Astrocyte of the cerebellum (primary cell): ENCODE data around the gene TRABD2A.

Source experiments
- DNase-seq: peaks from one replicate; pipeline ENCODE4 v3.0.0-alpha.2; 2011; ENCODE audit warnings: low read depth
- H3K4me3 ChIP-seq: 2 replicates; pipeline ENCODE4 v1.5.1; 2011; ENCODE audit warnings: mild to moderate bottlenecking, low read depth, low read length, moderate library complexity
- in situ Hi-C: cut with HindIII; loops from 2 replicates; pipeline ENCODE4 v1.10.0; 2017; ENCODE audit warnings: low sequenced_read_pairs
- TF ChIP-seq, protein P1 (sequence below): IDR thresholded peaks from 2 replicates; pipeline ENCODE4 v1.5.1; 2012; ENCODE audit warnings: low read length, low read depth, moderate library complexity, mild to moderate bottlenecking; ENCODE audit errors: missing control alignments

Gene TRABD2A

DNA sequence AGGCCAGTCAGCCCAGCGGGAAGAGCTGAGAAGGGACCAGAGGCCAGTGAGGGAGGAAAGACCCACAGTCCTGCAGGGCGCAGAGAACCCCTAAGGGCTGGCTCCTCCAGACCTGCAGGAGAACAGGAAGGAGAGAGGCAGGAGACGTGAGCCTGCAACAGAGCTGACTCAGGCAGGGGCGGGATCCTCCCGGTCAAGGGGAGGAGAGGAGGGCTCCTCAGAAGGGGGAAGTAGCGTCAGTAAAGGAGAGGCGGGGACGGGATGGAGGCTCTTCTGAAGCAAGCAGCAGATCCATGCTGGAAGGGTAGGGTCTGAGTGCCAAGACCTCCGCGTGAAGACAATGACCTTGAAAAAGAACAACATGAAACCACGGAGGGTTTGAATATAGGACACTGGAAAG is 50.8 kb downstream of the TRABD2A start:
- TF ChIP-seq, protein P1, sequence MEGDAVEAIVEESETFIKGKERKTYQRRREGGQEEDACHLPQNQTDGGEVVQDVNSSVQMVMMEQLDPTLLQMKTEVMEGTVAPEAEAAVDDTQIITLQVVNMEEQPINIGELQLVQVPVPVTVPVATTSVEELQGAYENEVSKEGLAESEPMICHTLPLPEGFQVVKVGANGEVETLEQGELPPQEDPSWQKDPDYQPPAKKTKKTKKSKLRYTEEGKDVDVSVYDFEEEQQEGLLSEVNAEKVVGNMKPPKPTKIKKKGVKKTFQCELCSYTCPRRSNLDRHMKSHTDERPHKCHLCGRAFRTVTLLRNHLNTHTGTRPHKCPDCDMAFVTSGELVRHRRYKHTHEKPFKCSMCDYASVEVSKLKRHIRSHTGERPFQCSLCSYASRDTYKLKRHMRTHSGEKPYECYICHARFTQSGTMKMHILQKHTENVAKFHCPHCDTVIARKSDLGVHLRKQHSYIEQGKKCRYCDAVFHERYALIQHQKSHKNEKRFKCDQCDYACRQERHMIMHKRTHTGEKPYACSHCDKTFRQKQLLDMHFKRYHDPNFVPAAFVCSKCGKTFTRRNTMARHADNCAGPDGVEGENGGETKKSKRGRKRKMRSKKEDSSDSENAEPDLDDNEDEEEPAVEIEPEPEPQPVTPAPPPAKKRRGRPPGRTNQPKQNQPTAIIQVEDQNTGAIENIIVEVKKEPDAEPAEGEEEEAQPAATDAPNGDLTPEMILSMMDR = no peak
- no peak overlapping the region for H3K4me3 ChIP-seq
- in situ Hi-C loops = no loop called here
- DNase-seq = no peak

DNA sequence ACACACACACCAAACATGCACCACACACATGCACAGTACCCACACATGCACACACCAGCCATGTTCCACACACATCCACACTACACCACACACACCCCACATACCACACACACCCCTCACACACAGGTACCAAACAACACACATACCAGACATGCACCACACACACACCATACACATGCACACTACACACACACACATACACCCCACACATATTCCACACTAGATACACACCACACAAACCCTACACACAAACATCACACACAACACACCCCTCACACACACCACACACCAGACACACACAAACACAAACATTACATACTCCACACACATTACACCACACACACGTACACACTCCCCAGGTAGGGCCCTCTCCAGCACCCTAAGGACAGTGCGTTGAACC is 51.2 kb downstream of the TRABD2A start:
- no peak for DNase-seq
- no peak overlapping the region for H3K4me3 ChIP-seq
- TF ChIP-seq, protein P1 = no peak
- in situ Hi-C loops = no loop called here

- H3K4me3 ChIP-seq = no peak overlapping the region
- no peak for DNase-seq
These were observed 52.8 kb downstream of the TRABD2A start for GRCh38 chr2:84827978-84828575.

DNA sequence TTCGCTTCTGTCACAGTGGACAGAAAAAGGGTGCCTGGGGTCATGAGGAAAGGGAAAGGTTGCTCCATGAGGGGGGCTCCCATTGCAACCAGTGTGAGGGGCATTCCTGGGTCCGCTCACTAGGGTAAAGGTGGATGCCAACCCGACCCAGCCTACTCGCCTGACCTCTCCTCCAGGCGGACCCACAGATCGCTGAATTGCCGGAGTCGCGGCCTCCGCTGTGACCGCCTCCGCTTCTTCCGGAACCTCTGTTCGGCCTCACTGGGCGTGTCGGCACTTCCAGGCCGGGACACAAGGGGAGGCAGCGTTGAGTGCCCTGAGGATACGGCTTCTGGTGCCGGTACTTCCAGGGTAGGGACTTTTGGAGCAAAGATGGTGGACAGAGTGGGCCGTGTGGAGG is 57.1 kb downstream of the TRABD2A start:
- TF ChIP-seq, protein P1 = no peak
- no peak for DNase-seq
- in situ Hi-C loops = no loop called here
- H3K4me3 ChIP-seq = no peak overlapping the region

More at GRCh38 chr2:84827978-84828575, 52.8 kb downstream of the TRABD2A start:
- TF ChIP-seq, protein P1 = no peak
- in situ Hi-C loops = no loop called here

GRCh38 chr2:84823229-84823628 is 57.7 kb downstream of the TRABD2A start:
- no peak for DNase-seq
- TF ChIP-seq, protein P1 = no peak
- H3K4me3 ChIP-seq = no peak overlapping the region
- in situ Hi-C loops = no loop called here

DNA sequence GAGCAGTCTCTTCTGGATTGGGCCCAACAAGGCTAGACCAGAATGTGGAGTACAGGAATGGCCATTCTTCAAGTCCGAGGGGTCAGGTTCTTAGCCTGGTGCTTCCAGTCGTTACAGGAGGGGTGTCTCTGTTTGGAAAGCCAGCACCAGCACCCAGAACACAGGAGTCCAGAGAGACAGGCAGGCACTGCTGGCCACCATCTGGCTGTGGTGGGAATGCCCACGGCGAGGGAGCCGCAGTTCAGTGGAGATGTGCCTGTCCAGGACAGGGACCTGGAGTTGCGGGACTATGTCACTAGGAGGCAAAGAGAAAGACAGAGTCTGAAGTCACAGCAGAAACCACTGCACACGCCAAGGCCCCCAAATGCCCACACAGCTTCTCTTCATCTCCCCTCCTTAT is 59.1 kb downstream of the TRABD2A start:
- DNase-seq = no peak
- in situ Hi-C loops = no loop called here
- H3K4me3 ChIP-seq = no peak overlapping the region
- TF ChIP-seq, protein P1 = no peak

DNA sequence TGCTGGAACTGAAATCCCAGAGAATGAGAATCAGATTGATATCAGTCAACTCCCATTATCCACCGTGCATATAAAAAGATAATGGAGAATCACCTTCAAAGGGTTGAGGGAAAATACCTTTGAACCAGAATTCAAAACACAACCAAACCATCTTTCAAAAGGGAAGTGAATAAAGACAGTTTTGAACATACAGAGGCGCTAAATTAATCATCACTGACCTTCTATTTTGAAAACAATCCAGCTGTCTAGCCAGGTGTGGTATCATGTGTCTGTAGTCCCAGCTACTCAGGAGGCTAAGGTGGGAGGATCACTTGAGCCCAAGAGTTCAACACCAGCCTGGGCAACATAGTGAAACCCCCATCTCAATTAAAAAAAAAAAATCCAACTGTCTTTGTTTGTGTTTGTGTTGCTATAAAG is 63.6 kb downstream of the TRABD2A start:
- TF ChIP-seq, protein P1 = no peak
- in situ Hi-C loops = no loop called here
- no peak for DNase-seq
- no peak overlapping the region for H3K4me3 ChIP-seq
